ENCODE data around the gene MPPED2.

The MPPED2 gene

DNA sequence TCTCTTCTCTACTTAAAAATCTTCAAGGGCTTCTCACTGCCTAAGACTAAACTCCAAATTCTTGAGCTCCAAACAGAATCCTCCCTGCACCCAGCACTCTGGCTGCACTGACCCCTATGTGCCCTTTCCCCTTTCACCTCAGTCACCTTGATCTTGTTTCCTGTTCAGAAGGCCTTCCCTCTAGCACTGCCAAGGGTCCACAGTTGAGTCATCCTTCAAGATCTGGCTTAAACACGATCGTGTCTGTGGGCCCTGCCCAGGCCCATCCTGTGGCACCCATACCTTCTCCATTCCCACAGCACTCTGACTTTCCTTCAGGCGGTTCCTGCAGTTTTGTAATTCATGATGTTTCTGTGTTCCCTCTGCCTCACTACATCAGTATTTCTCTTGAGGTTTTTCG is 134.0 kb downstream of the MPPED2 start:
- DNase-seq (ENCODE audit: low read depth in 2 of 2), result no peak

DNA sequence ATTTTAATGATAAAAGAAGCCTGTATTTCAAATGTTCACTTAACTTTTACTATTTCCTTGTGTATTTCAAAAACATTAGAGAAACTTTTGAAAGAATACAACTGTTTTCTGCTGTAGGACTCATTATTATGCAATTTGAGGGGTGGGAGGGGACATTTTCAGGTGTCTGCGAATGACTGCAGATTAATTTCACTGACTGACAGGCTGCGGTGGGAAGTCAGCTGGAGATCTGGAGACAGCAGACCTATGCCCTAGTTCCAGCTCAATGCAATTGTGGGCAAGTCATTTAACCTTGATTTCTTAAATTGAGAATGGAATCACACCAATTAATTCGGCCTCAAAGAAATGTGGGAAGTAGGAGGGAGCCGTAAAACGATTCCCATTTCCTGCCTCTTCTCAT is 134.5 kb downstream of the MPPED2 start:
- DNase-seq (ENCODE audit: low read depth in 2 of 2), result no peak

DNA sequence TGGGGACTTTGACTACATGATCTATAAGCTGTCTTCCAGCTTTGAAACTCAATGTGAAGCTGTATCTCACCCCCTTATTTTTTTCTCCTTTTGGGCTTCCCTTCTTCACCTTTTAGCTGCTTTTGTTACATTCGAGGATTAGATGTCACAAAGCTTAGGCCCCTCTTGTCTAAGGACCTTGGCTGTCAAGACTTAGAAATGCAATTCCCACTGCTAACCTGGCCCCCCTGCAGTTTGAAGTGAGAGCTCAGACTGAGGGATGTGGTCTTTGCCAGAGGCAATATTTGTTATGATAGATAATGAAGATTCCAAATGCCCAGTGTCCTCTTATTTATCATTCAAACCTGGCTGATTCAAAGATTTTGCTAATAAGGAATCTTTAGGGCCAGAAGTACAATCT is 135.0 kb downstream of the MPPED2 start:
- DNase-seq (ENCODE audit: low read depth in 2 of 2), result no peak

GRCh38 chr11:30447058-30447640 is 139.0 kb downstream of the MPPED2 start:
- DNase-seq (ENCODE audit: low read depth in 2 of 2), result no peak

GRCh38 chr11:30446520-30446919 is 139.6 kb downstream of the MPPED2 start:
- DNase-seq (ENCODE audit: low read depth in 2 of 2), result no peak

DNA sequence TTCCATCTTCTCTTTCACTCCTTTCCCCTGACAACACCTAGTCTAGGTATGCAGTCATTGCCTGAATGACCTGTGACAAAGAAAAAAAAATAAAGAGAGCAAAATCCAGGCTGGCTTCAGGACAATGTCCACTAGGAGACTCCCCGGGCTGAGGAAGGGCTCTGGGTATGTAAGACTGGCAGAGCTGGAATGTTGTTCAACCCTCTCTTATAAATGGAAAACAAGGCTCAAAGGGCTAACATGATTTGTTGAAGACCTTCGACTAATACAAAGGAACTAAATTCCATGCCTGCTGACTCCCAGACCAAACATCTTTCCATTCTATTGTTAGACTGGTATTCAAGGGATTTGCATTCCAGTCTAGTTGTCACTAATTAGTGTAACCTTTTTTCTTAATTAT is 141.1 kb downstream of the MPPED2 start:
- DNase-seq (ENCODE audit: low read depth in 2 of 2), result no peak

DNA sequence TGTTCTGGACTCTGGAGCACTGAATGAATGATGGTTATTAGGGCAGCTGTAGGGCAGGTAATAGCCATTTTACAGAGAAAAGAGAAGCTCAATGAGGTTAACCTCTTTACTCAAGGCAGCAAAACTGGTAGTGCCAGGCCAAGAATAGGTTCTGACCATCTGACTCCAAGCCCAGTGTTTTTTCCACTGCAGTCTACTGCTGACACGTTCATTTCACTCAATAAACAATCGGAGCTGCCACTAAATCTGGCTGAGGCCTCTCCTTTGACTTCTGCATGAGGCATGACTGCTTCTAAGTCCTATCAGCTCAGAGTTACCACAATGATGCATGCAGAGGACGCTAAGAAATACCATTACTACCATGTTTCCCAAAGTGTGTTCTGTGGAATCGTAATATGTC is 145.6 kb downstream of the MPPED2 start:
- DNase-seq (ENCODE audit: low read depth in 2 of 2), result no peak

DNA sequence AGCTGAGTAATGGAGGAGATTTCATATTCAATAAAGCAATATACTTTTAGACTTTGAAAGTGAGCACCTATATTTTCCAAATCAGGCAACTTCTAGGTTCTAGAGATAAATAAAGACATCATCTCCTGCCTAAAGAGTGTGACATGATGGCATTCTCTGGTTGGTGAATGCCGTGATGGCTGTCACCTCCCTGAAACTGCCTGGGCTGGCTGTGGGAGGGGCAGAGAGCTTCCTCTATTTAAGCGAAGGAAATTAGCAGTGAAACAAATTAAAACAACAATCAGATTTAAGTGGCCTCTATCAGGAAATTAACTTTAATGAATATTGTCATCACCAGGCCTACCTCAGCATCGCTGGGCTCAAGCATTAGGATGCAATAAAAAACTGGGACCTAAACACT is 149.4 kb downstream of the MPPED2 start:
- no peak for DNase-seq (ENCODE audit: low read depth in 2 of 2)

DNA sequence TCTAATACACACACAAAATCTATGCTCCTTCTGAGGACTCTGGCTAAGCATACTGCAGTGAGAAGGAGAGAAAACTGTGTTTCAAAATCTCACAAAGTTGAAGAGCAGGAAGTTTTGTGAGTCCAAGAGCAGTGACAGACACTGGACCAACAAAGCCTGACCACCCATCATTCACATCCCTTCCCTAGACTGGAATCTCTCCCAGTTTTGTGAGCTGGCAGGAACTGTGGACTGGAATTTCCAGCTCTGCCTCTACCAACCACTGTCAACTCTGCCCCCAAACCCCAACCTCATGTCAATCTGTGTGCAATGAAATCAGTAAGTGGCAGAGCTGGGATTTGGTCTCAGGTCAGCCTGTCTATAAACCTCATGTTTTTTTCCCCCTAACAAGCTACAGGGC is 150.7 kb downstream of the MPPED2 start:
- DNase-seq (ENCODE audit: low read depth in 2 of 2), result no peak

GRCh38 chr11:30434901-30435300 is 151.3 kb downstream of the MPPED2 start:
- DNase-seq (ENCODE audit: low read depth in 2 of 2), result no peak

GRCh38 chr11:30433831-30434230 is 152.3 kb downstream of the MPPED2 start:
- no peak for DNase-seq (ENCODE audit: low read depth in 2 of 2)

DNA sequence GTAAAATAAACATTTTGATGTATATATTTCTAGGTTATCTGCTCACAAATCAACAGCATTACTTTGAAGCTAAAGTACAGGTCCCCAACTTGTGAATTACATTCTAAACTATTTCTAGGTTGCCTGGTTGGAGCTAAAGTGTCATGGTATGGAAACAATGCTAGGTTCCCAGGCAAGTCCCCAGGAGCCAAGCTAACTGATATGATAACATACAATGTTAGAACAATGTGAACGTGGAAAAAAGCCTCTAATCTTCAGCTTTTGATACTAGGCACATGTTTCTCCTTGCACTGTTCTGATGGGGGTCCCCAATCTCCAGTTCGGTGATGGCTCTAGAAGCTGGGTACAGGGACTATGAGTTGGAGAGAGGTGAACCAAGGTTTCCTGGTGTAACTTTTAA is 153.4 kb downstream of the MPPED2 start:
- no peak for DNase-seq (ENCODE audit: low read depth in 2 of 2)

- DNase-seq (ENCODE audit: low read depth in 2 of 2), result no peak
These were observed 154.0 kb downstream of the MPPED2 start for GRCh38 chr11:30432178-30432577.

DNA sequence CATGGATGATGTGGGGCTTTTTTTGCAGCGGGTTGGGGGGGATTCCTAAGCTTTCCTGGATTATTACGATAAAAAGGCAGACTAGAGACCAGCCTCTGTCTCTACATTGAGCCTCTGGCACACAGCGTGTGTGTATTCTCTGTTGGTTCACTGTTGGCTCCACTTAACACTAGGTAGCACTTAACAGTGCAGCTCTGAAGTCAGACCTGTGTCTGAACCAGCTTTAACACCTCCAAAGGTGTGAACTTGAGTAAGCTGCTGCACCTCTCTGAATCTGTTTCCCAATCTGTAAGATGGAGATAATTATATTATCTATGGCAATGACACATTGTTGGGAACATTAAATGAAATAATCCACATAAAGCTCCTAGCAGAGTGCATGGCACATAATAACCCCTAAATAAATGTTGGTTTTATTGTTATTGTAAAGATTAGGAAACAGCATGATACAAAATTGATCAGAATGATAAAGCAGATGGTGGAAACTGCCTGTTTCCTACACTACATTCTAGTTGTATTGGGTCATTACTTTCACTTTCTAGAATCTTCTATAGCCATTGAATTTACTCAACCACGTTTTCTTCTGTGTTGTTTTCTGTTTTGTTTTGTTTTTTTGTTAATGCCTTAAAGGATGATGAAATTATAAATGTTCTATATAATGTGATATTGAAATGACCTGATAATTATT is 154.9 kb downstream of the MPPED2 start:
- DNase-seq (ENCODE audit: low read depth in 2 of 2), result no peak

- no peak for DNase-seq (ENCODE audit: low read depth in 2 of 2)
These were observed 156.6 kb downstream of the MPPED2 start for GRCh38 chr11:30429550-30429949.

GRCh38 chr11:30426781-30427180 is 159.4 kb downstream of the MPPED2 start:
- no peak for DNase-seq (ENCODE audit: low read depth in 2 of 2)

DNA sequence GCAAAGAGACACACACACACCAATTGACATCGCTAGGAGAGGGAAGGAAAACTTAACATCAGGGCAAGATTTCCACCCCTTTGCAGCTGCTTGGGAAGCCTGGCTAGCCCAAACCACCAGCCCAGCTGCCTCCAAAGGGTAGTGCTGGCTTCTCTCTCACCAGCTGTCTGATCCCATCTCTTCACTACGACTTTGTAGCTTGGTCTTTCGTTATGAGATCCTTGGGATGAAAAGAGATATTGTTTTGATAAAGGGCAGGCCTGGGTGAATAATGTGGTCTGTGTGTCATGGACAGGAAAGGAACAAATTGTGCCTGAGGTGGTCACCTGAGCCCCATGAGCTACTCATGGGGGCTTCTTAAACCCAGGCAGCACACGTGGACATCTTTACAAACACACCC is 161.3 kb downstream of the MPPED2 start:
- no peak for DNase-seq (ENCODE audit: low read depth in 2 of 2)

DNA sequence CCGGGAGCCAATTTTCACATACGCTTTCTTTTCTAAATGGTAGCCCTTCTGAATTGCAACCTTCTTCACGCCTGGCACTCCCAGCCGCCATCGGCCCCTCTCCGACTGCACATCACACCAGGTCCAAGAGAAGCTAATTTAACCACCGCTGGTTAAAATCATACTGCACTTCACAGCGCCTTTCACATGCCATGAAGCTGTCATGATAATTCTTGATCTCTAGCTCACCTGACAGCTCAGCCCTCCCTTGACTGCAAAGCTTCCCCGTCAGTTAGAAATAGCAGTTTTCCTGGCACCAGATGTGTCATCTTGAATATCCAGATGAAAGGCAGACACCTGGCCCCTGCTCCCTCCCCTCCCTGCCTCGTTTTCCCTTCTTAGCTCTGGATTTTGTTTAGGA is 161.8 kb downstream of the MPPED2 start:
- no peak for DNase-seq (ENCODE audit: low read depth in 2 of 2)

GRCh38 chr11:30423886-30424285 is 162.3 kb downstream of the MPPED2 start:
- no peak for DNase-seq (ENCODE audit: low read depth in 2 of 2)

DNA sequence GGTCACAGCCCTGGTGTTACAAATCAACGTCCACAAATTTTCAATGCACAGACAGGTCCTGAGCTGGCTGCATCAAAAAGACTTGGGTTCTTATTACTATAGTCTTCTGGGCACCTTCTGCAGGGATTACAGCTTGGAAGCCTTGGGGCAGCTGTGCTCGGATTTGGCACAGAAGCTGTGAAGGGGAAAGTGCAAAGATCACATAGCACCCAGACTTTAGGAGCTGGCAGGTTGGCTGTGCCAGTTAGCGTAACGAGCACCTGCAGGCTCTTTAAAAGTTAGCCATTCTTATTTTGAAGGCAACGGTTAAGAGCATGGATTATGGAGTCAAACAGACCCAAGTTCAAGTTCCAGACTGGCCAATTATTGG is 162.9 kb downstream of the MPPED2 start:
- DNase-seq (ENCODE audit: low read depth in 2 of 2), result no peak

- no peak for DNase-seq (ENCODE audit: low read depth in 2 of 2)
These were observed 163.5 kb downstream of the MPPED2 start for GRCh38 chr11:30422447-30423278.

GRCh38 chr11:30420233-30420787 is 165.8 kb downstream of the MPPED2 start:
- DNase-seq (ENCODE audit: low read depth in 2 of 2), result no peak

DNA sequence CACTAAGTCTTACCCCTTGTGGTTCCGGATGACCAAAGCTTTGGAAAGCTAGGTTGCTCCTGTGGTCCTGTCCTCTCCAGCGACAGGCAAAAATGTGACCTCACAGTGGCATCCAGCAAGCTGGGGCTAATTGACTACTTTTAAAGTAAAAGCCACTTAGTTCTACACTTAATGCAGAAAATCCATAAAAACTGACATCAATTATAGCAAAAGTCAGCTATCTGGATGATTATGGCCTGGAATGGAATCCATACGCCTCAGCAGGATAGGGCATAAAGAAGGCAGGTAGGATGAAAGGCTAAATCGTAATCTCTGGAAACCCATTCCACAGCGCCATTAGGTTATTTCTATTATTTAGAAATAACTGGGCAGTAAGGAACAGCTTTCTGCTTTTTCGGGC is 171.3 kb downstream of the MPPED2 start:
- DNase-seq (ENCODE audit: low read depth in 2 of 2), result no peak
